ENCODE data around the gene NWD2. TPM values are rescaled to one million over a fixed set of nuclear protein-coding genes. Genes with fewer than 3 reads are reported as not detected.

NWD2 gene, protein sequence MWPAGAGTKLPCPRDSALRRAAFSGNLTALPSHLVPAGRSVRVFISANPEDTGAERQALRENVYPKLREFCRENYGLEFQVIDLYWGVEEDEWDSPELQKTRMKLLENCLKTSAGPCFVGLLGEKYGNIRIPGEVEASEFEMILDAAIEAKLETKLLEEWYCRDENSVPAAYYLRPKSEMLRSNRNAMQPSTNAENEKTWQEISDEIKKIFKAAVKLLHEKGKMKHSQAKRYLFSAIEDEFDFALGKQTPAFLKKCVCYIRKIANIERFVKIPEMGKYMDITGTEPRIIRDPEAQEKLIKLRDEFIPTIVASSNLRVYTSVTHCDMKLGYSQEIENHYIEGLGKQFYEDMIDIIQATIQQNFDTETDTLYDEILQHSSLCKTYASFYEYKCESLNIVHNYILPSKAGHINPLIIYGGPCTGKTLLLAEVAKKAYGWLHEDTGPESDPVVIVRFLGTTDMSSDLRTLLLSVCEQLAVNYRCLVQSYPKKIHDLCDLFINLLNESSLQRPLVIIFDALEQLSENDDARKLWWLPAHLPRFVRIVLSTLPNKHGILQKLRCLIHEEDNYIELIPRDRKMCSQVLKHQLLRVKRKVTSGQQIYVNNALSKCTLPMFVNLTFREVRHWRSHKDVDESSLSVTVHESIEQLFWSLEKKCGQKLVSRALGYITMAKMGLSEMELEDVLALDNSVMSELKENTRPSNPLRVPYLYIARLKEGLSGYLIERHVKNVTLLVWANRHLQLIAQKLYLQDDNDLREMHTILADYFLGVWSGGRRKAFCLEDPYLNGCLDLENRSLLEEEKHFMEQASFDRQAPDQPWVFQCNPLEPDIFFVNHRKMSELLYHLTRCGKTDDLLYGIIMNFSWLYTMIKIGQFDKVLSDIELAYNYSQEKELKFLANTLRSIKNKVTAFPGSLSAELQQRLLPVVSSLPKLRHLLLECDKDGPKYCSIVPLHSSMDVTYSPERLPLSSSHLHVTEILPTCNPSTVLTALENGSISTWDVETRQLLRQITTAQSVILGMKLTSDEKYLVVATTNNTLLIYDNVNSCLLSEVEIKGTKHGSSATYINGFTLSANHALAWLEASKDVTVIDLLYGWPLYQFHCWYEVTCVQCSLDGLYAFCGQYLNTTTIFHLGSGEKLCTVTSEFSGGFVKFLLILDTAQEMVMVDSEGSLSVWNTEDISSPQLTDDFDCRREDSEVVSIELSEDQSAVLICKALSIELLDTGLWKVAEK (N-terminal part only)
- not detected in 2 replicates for total RNA-seq

DNA sequence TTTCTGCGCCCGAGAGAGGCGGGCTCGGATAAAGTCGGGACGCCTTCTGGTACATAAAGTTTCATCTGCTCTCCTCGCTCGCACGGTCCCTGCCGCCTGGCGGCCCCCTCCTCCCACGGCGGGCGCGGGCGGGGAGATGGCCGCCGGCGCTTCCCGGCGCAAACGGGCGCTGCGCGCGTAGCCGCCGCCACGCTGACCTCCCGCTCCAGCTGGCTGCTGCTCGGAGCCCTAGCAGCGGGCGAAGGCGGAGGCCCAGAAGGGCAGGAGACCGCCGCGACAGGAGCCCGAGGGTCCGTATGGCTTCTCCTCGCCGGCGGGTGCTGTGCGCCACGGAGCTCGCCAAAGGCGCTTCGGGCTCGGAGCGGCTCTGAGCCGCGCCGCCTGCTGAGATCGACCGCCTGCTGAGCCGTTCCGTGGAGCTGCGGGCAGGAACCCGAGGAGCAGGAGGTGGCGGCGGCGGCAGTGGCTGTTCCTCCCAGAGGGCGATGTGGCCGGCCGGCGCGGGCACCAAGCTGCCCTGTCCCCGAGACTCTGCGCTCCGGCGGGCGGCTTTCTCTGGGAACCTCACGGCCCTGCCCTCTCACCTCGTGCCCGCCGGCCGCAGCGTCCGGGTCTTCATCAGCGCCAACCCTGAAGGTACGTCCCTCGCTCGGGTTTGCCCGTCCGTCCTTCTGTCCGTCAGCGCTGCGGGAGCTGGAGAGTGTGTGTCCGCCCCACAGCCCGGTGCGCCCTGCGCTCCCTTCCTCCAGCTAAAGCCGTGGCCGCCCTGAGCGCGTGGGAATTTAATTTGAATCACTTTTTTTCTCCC lies at the start of gene NWD2:
NWD2 (plus strand) TSS at position 161 of the 808 bp plus-strand sequence; CDS start at position 486, 325 bp downstream.

